ENCODE data around the gene CSN2. TPM values are rescaled to one million over a fixed set of nuclear protein-coding genes. Genes with fewer than 3 reads are reported as not detected.

The CSN2 gene
- total RNA-seq, 1 experiment from 2014 or later, result not detected

DNA sequence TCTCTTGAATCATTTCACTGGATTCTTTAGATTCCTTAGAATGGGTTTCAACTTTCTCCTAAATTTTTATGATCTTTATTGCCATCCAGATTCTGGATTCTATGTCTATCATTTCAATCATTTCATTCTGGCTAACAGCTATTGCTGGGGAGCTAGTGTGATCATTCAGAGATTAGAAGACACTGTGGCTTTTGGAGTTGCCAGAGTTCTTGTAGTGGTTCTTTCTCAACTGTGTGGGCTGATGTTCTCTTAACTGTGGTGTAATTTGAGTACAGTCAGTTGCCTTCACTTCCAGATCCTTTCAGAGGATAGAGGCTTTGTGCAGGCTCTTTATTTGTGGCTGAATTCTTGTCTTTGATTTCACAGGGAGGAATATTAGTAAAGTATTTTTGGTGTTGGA, 12.1 kb upstream of the CSN2 start:
- H3K79me2 ChIP-seq (ENCODE audit: low read depth), result no peaks in the 10 kb centered on the region
- H3K4me3 ChIP-seq, result no peak overlapping the region
- H3K4me2 ChIP-seq, result no peak overlapping the region
- H3K27ac ChIP-seq, result no peak overlapping the region
- intact Hi-C loops (cut with micrococcal nuclease; ENCODE audit: unreplicated experiment), result no loop called here
- no peaks in the 10 kb centered on the region for H3K36me3 ChIP-seq (ENCODE audit: low read depth)
- TF ChIP-seq, protein P1, sequence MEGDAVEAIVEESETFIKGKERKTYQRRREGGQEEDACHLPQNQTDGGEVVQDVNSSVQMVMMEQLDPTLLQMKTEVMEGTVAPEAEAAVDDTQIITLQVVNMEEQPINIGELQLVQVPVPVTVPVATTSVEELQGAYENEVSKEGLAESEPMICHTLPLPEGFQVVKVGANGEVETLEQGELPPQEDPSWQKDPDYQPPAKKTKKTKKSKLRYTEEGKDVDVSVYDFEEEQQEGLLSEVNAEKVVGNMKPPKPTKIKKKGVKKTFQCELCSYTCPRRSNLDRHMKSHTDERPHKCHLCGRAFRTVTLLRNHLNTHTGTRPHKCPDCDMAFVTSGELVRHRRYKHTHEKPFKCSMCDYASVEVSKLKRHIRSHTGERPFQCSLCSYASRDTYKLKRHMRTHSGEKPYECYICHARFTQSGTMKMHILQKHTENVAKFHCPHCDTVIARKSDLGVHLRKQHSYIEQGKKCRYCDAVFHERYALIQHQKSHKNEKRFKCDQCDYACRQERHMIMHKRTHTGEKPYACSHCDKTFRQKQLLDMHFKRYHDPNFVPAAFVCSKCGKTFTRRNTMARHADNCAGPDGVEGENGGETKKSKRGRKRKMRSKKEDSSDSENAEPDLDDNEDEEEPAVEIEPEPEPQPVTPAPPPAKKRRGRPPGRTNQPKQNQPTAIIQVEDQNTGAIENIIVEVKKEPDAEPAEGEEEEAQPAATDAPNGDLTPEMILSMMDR (conservative IDR thresholded peaks at IDR 0.05), result no peak
- no peak for TF ChIP-seq EZH2 (IDR thresholded peaks at IDR 0.05; ENCODE audit: low read depth)
- no peaks in the 10 kb centered on the region for H3K9me3 ChIP-seq (ENCODE audit: insufficient read depth, low read depth)
- DNase-seq, result no peak
- no peaks in the 10 kb centered on the region for H4K20me1 ChIP-seq (ENCODE audit: insufficient read depth)
- no TSS peak for BruUV-seq (replicated peaks)
- no peaks in the 10 kb centered on the region for H3K27me3 ChIP-seq (ENCODE audit: insufficient read depth, low read depth)
- H3F3A ChIP-seq (ENCODE audit: insufficient read depth, low read depth), result no peaks in the 10 kb centered on the region
- POLR2A ChIA-PET (ENCODE audit: unreplicated experiment), result no interaction called here
- H2AFZ ChIP-seq, result no peak overlapping the region
- no peaks in the 10 kb centered on the region for H3K9me2 ChIP-seq (ENCODE audit: insufficient read depth)
- no peaks in the 10 kb centered on the region for H3K4me1 ChIP-seq (replicated peaks; ENCODE audit: insufficient read depth)
- CTCF ChIA-PET, result no interaction called here

DNA sequence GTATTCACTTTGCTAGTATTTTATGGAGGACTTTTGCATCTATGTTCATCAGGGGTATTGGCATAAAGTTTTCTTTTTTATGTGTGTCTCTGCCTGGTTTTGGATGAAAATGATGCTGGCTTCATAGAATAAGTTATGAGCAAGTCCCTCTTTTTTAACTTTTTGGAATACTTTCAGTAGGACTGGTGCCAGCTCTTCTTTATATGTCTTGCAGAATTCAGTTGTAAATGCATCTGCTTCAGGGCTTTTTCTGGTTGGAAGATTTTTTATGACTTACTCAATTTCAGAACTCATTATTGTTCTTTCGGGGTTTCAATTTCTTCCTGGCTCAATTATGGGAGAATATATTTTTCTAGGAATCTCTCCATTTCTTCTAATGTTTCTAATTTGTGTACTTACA, 9.1 kb upstream of the CSN2 start:
- CTCF ChIA-PET, result interaction anchor here (0.6 kb wide), 1 partner anchor 9 kb away, joined by 3 read pairs; no protein-coding TSS in a partner anchor
- Histone ChIP-seq H2AFZ (no peak overlapping the region), H3K4me2 (no peak overlapping the region), H3K27me3 (ENCODE audit: insufficient read depth, low read depth) (no peaks in the 10 kb centered on the region), H3K9me2 (ENCODE audit: insufficient read depth) (no peaks in the 10 kb centered on the region), H4K20me1 (ENCODE audit: insufficient read depth) (no peaks in the 10 kb centered on the region), H3K4me1 (replicated peaks; ENCODE audit: insufficient read depth) (no peaks in the 10 kb centered on the region), H3K4me3 (no peak overlapping the region), H3F3A (ENCODE audit: insufficient read depth, low read depth) (no peaks in the 10 kb centered on the region), H3K9me3 (ENCODE audit: insufficient read depth, low read depth) (no peaks in the 10 kb centered on the region), H3K36me3 (ENCODE audit: low read depth) (no peaks in the 10 kb centered on the region), H3K79me2 (ENCODE audit: low read depth) (no peaks in the 10 kb centered on the region), H3K27ac (no peak overlapping the region)
- DNase-seq, result no peak
- BruUV-seq (replicated peaks), result no TSS peak
- TF ChIP-seq EZH2 (IDR thresholded peaks at IDR 0.05; ENCODE audit: low read depth), result no peak
- TF ChIP-seq, protein P1 (conservative IDR thresholded peaks at IDR 0.05), result no peak
- intact Hi-C loops (cut with micrococcal nuclease; ENCODE audit: unreplicated experiment), result no loop called here
- POLR2A ChIA-PET (ENCODE audit: unreplicated experiment), result no interaction called here

DNA sequence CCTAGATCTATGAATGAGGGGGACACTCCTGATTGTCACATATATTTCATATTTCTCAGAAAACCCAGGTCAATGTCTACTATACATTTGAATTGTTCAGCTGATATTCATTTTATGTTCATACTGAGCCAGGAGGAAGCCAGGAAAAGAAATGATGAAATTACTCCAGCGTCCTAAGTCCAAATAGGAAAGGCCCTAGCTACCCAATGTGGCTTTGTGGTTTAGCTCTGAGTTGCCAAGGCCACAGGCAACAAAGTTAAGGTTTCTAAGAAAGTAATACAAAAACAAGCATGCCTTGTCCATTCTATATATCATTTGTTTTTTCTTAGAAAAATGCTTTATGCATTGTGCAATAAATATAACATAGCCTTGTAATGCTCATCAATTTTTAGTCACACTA, 4.5 kb upstream of the CSN2 start:
- no peaks in the 10 kb centered on the region for H3F3A ChIP-seq (ENCODE audit: insufficient read depth, low read depth)
- ChIA-PET POLR2A (ENCODE audit: unreplicated experiment) (no interaction called here), CTCF (no interaction called here)
- no peak overlapping the region for H2AFZ ChIP-seq
- H3K9me3 ChIP-seq (ENCODE audit: insufficient read depth, low read depth), result no peaks in the 10 kb centered on the region
- H3K4me3 ChIP-seq, result no peak overlapping the region
- no peaks in the 10 kb centered on the region for H3K4me1 ChIP-seq (replicated peaks; ENCODE audit: insufficient read depth)
- no peaks in the 10 kb centered on the region for H3K79me2 ChIP-seq (ENCODE audit: low read depth)
- no peak for DNase-seq
- no peaks in the 10 kb centered on the region for H4K20me1 ChIP-seq (ENCODE audit: insufficient read depth)
- no peak overlapping the region for H3K27ac ChIP-seq
- H3K4me2 ChIP-seq, result no peak overlapping the region
- H3K27me3 ChIP-seq (ENCODE audit: insufficient read depth, low read depth), result no peaks in the 10 kb centered on the region
- TF ChIP-seq, protein P1 (conservative IDR thresholded peaks at IDR 0.05), result no peak
- TF ChIP-seq EZH2 (IDR thresholded peaks at IDR 0.05; ENCODE audit: low read depth), result no peak
- no peaks in the 10 kb centered on the region for H3K36me3 ChIP-seq (ENCODE audit: low read depth)
- H3K9me2 ChIP-seq (ENCODE audit: insufficient read depth), result no peaks in the 10 kb centered on the region
- intact Hi-C loops (cut with micrococcal nuclease; ENCODE audit: unreplicated experiment), result no loop called here
- BruUV-seq (replicated peaks), result no TSS peak

Data from PC-9 (cell line).